HG03159 (cell line): ENCODE measurements around the gene VPS33A.
"Not testable (repeated sequence)": the region's sequence is repeated elsewhere in the genome, so short reads cannot be mapped to it uniquely, and the experiment has no call there.

Experiments used
- ATAC-seq: cut with Tn5 transposase; IDR thresholded peaks from one replicate; pipeline ENCODE4 v1.9.1; 2021; ENCODE audit warnings: mild to moderate bottlenecking, moderate library complexity; ENCODE audit not compliant: unreplicated experiment

VPS33A gene

DNA sequence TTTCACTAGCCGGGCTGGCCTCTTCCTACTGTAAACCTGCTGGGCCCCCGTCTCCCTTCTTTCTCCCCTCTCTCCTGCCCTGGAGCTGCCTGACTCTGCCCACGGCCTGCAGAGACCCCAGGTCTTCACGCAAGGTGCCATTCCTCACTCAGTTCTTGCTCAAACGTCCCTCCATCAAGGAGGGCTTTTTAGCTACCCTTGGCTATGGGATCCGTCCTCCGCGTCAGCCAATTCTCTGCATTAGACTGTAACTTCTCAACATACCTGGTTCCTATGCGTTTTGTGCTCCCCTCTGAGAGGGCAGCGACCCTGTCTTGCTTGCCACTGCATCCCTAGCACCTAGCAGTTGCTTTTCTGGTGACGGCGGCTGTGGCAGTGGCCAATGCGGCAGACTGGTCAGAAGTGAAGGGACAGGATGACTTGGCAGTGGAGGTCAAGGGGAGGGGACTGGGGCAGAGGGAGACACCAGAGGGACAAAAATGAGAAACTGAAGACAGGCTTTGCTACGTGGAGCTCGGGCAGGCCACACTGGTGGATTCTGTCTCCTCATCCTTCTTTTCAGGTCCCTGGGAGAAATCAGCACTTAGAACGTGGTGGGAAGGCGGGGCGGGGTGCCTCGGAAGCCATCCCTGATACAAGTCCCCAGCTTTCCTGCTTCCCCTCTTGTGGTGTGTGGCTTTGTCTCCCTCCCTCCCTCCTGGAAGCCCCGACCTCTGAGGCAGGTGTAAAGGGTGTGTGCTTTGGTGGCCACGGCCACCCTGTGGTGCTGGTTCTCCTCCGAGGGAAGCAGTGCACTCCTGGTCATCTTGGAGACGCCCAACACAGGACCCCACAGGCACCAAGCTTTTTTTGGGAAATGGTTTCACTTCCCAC is 61.0 kb downstream of the VPS33A start:
- ATAC-seq = no peak

DNA sequence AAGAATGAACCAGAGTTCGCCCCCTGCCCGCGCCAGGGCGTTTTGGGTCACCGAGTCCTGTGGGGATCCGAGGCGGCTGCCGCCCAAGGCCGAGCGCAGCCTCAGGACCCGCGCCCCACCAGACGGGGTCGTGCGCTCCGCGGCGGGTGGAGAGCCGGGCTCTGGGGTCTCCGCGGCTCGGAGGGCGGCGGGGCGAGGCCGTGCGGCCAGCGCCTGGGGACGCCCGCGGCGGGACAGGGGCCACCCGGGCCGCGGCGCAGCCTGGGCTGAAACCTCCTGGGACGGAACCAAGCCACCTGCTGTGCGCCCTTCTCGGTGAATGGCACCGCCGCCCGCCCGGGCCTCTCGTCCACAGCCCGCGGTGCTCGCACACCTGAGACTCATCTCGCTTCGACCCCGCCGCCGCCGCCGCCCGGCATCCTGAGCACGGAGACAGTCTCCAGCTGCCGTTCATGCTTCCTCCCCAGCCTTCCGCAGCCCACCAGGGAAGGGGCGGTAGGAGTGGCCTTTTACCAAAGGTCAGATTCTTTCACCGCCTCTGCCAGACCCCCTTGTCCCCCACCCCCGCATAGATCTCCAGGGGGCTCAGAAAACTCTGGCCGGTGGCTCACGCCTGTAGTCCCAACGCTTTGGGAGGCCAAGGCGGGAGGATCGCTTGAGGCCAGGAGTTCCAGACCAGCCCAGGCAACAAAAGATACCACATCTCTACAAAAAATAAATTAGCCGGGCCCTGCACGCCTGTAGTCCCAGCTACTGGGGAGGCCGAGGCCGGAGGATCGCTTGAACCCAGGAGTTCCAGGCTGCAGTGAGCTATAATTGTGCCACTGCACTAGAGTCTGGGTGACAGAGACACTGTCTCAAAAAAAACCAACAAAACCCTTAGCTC is 61.9 kb downstream of the VPS33A start:
- ATAC-seq = no peak

DNA sequence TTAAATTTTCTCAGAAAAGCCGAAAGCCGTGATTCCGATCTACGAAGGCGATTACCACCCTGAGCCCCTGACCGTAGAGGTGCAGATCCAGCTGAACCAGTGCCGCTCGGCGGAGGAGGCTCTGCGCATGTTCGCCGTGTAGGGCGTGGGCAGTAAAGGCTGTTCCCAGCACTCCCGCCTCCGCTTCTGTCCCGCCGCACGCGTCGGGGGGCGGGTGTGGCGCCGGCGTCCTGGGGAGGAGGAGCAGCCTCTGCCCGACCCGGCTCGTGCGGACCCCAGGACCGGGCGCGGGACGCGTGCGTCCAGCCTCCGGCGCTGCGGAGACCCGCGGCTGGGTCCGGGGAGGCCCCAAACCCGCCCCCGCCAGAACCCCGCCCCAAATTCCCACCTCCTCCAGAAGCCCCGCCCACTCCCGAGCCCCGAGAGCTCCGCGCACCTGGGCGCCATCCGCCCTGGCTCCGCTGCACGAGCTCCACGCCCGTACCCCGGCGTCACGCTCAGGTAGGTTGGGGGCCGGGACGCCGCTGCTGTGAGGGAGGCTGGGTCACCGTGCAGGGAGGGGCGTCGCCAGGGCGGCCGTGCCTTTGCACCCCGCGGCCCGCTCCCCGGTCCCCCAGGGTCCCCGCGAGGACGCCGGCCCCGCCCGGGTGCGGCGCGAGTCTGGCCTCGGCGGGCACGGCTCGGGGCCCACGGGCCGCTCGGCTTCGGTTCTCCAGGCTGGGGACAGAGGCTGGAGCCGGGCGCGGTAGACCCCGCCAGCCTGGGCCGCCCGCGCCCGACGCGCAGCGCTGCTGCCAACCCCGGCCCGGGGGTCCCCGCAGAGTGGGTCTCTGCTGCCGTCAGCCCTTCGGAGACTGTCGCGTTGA is 62.8 kb downstream of the VPS33A start, which contains the start of gene B3GNT4:
TSS of gene B3GNT4 (plus strand) at position 409 of the 866 bp plus-strand sequence. CDS start 910 bp downstream, outside the sequence.
- ATAC-seq = no peak

DNA sequence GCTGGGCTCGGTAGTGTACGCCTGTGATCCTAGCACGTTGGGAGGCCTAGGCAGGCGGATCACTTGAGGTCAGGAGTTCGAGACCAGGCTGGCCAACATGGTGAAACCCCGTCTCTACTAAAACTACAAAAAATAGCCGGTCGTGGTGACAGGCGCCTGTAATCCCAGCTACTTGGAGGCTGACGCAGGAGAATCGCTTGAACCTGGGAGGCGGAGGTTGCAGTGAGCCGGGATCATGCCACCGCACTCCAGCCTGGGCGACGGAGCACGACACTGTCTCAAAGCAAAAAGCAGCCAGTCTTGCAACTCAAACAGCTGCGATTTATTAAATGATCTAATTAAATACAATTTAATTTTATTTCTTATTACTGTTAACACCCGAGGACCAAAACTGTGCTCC is 63.5 kb downstream of the VPS33A start:
- ATAC-seq = not testable (repeated sequence)

DNA sequence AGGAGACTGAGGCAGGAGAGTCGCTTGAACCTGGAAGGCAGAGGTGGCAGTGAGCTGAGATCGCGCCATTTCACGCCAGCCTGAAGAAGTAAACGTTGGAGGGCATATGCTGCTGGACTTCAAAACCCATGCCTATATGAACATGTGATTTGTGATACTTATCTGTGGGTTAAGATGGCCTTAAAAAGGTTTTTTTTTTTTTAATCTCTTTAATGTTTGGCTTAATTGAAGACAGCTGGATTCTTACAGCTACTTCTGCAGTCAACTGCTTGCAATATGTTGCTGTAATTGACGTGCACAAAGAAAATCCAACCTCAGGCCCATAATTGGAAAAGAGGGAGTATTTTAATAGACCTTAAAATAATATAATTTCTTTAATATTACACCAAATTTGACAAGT is 64.3 kb downstream of the VPS33A start:
- no peak for ATAC-seq

DNA sequence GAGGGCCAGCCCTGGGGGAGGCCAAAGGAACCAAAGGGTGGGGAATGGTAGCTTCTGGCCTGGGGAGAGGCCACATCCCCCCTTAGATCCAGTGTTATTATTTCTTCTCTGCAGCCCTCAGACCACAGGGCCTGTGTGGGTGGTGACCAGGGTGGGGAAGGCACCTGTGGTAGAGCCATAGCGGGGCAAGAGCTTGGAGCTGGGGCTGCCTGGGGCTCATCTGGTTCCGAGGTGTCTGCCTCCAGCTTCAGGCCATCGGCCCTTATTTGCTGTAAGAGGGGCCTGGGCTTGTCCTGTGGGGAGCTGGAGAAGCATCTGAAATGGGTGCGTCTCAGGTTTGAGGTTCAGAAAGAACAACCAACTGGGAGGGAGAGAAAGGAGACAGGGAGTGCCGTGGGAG is 64.9 kb downstream of the VPS33A start:
- ATAC-seq = no peak

DNA sequence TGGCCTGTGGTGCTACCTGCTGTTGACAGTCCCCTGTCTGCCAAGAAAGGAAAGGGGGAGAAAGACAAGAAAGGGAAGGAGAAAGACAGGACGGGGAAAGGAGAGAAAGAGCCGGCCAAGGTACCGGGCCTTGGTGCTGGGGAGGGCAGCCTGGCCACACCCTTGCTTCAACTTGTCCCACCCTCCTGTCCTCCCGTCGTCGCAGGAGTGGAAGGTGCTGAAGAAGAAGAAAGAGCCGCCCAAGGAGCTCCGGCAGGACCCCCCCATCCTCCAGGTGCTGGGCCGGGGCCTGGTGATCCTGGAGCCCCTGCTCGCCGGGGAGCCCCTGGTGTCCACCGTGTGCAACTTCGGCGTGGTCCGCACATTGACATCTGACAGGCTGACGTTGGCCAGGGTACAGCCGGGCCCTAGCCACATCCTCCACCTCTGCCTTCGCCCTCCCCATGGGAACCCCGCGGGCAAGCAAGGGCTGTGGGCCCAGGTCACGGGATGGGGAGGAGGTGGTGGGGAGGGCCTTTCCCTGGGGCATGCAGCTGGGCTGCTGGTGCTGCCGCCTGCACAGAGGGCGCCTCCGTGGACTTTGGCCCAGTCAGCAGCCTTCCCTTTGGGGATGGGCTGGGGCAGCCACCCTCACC is 65.6 kb downstream of the VPS33A start:
- no peak for ATAC-seq

DNA sequence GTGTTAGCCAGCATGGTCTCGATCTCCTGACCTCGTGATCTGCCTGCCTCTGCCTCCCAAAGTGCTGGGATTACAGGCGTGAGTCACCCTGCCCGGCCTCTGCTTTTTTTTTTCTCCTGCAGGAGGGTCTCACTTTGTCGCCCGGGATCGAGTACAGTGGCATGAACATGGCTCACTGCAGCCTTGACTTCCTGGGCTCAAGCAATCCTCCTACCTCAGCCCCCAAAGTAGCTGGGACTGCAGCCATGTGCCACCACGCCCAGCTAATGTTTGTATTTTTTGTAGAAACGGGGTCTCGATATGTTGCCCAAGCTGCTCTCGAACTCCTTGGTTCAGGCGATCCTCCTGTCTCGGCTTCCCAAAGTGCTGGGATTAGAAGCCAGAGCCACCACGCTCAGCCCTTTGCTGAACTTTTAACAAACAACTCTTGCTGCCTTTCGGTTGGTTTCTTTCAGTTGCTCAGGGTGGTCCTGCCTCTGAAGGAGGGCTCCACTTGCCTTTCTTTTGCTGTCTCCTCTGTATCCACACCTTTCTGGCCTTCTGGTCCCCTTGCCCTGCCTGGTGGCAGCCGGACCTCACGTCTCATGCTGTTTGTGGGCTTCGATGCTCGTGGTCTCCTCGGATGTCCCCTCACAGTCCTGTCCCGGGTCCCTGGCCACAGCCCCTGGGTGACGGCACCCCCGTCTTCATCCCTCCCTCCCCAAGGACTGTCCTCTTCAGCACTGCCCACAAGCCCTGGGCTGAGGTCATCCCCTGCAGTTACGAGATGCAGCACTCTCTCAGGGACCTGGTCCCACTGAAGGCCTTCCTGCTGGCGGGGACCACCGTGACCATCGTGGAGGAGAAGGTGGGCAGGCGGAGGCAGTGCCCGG is 66.6 kb downstream of the VPS33A start:
- ATAC-seq = no peak

DNA sequence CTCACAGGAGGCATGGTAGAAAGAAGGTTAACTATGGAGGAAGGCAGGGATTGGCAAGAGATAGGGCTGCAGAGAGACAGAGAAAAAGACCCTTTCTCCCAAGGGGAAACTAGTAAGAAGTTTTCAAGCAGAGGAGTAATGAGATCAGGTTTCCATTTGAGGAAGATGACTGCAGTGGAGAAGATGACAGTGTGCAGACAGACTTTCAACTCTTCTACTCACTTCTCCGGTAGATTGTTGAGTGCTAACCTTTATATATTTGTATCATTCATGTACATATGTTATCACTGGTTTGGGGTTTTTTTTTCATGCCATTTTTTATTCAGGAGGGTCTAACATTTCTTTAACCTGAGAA is 68.7 kb downstream of the VPS33A start:
- no peak for ATAC-seq

DNA sequence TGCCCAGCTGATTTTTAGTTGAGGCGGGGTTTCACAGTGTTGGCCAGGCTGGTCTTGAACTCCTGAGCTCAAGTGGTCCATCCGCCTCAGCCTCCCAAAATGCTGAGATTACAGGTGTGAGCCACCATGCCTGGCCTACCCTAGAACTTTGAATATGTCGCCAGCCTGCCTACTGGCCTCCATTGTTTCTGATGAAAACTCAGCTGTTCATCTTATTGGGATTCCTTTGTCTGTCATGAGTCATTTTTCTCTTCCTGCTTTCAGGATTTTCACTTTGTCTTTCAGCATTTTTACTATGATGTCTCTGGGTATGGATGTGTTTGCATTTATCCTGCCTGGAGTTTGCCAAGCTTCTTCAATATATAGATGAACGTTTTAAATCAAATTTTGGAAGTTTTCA is 70.9 kb downstream of the VPS33A start:
- no peak for ATAC-seq

DNA sequence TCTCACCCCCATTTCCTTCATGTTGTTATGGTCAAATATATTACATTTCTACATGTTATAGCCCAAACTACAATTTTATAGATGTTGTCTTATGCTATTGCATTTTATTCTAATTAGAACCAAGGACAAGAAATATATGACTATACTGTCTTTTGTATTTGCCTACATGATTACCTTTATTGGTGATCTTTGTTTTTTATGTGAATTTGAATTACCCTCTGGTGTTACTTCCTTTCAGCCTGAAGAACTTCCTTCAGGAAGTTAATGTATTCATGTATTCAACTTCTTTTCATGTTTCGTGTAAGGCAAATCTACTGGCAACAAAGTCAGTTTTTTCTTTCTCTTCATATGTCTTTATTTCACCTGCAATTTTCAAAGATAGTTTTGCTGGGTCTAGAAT is 71.5 kb downstream of the VPS33A start:
- no peak for ATAC-seq

DNA sequence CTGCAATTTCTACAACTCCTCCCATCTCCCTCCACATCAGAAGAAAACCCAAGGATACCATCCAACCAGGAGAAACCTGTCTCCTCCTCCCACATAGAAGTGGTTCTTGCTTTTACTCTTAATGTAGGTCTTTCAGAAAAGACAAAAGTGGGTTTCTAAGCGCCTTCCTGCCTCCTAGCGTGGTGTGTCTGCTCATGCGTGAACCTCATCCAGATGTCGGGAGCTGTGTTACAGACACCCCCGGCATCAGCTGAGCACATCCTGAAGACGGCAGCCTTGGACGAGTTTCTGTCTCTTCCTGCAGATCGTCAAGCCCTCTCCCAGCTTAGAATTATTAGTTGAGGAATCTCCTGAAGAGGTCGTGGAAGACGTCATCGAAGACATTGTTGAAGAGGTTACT is 73.9 kb downstream of the VPS33A start:
- ATAC-seq = no peak

DNA sequence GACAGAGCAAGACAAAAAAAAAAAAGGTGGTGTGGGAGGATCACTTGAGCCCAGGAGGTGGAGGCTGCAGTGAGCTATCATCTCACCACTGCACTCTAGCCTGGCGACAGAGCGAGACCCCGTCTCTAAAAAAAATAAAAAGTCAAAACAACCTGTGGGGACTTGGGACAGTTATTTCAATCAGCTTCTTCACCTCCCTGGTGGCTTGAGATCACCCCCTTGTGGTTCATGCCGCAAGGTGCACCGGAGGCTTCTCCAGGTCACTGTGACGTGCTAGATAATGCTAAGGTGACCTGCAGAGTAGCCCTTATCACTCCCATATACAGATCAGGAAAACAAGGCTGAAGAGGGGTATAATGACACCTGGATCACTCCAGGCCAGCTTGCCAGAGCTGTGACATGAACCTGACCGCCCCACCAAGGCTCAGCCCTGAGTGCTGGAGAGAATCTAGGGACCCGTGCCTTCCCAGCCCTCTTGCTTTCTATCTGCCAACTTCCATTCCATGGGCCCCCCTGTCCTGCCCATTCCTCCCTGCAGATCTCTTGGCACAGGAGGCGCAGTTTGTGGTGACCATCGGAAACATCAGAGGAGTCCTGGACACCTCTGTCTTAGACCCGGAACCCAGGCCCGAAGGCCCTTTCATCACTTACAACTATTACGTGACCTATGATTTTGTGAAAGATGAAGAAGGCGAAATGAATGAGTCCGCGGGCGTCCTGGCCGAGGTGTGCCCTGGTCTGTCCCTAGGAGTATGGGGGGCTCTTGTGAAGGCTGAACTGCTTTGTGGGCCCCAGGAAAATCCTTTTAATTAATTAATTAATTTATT is 75.2 kb downstream of the VPS33A start:
- ATAC-seq = no peak

DNA sequence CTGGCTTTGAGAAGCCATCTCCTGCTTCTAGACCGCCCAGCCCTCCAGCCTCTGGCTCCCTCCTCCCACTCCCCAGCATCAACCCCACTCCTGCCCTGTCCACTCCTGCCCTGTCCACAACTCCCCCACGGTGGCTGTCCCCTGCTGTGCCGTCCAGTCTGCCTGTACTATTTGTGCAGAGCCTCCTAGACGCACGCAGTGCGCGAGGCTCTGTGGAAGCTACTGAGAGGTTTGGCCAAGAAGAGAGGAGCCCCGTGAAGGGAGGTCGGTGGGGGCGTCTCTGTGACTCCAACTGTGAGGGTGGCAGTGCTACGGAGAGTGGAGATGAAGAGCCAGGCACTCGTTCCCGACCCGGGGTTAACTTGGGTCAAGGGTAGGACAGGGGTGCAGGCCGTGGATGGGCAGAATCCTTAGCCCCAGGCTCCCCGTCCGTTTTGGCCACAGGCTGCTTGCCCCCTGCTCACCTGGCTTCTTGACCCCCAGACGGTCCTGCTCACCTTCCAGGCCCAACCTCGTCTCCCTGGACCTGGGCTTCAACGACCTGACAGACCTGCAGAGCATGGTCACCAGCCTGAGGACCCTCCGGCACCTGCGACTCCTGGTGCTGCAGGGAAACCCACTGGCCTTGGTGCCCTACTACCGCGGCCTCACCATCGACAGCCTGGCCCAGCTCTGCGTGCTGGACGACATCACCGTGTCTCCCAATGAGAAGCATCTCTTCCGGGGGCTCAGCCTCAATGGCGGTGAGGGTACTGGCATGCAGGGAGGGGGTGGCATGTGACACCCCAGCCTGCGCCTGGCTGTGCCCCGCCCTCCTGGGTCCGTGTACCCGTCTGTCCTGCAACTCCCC is 76.4 kb downstream of the VPS33A start:
- ATAC-seq = no peak

DNA sequence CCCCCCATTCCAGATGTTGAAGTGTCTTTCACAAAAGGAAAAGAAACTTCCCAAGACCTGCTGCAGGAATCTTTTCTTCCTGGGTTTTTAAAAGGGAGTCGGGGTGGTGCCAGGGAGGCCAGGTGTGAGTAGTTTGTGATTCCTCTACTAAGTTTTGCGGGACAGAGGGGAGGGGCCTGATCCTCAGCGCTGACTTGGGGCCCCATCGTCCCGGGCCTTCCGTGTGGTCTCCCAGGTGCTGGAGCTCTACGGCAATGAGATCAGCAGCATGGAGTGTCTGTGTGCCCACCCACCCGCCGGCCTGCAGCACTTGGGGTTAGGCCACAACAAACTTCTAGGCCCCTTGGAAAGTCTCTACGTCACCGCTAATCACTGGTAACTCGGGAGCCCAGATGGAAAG is 78.8 kb downstream of the VPS33A start:
- no peak for ATAC-seq

DNA sequence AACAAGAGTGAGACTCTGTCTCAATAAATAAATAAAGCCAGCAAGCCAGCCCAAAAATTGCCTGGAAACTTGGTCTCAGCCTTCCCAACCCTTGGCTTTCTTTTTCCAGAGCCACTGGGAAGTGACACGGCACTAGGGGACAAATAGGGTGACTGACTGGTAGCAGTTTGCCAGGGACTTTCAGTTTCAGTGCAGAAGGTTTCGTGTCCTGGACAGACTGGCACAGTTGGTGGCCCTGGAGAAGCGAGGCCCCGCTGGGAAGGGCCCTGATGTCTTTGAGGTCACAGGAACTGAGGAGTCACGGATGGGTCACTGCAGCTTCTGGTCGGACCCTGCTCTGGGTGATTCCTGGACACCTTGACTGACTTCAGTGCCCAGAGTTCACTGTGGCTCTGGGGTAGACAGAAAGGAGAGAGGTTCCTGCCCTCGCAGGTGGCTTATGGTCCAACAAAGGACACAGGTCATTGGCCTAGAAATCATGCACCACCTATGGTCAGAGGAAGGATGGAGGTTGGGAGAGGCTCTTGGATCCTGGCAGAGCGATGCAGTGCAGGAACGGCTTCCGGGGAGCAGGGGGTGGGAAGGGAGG is 80.7 kb downstream of the VPS33A start:
- no peak for ATAC-seq

DNA sequence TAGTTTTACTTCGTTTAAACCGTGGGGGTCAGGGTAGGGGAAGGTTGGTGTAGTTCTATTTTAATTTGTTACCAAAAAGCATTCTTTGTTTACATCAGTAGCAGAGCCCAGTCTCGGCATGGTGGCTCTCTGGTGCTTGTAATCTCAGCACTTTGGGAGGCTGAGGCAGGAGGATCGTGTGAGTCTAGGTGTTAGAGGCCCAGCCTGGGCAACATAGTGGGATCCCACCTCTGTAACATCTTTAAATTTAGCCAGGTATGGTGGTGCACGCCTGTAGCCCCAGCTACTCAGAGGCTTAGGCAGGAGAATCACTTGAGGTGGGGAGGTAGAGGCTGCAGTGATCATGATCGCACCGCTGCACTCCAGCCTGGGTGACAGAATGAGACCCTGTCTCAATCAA is 81.2 kb downstream of the VPS33A start:
- ATAC-seq = no peak
